ENCODE results near the gene VARS2. TPM values are rescaled to one million over a fixed set of nuclear protein-coding genes. Genes with fewer than 3 reads are reported as not detected.
A peak's percentile ranks its signal among the peaks of the same experiment; 100 is the strongest.

VARS2 gene
- total RNA-seq, 4 donors from 2014 or later, result 13.1 to 64.7 (median 25.8) TPM

GRCh38 chr6:30938730-30939129 is 24.7 kb downstream of the VARS2 start:
- no peak overlapping the region for H3K27ac ChIP-seq
- intact Hi-C loops (cut with DNase I; ENCODE audit: low total_unique reads), result no loop called here

GRCh38 chr6:30939473-30939872 is 25.4 kb downstream of the VARS2 start:
- Histone ChIP-seq H3K27ac (no peak overlapping the region), H3K4me1 (no peaks in the 10 kb centered on the region), H3K27me3 (peaks cover 39% of the 10 kb centered on the region), H3K36me3 (no peaks in the 10 kb centered on the region), H3K4me3 (no peak overlapping the region), H3K9me3 (no peaks in the 10 kb centered on the region)
- in situ Hi-C loops (cut with MboI; ENCODE audit: low pct_ligation_motif_present in 1 of 4, low pct_unique_long_range_greater_than_20kb in 1 of 4, low sequenced_read_pairs in 3 of 4) (loop anchor here in 2 of 4 donors (10.0 to 25.0 kb wide), 2 partner anchors 105 to 123 kb away; no protein-coding TSS in a partner anchor), intact Hi-C loops (cut with DNase I; ENCODE audit: low total_unique reads) (no loop called here)
- no peak for DNase-seq
- TF ChIP-seq CTCF (IDR thresholded peaks at IDR 0.05) (no peak), POLR2A (IDR thresholded peaks at IDR 0.05) (no peak), POLR2AphosphoS5 (IDR thresholded peaks at IDR 0.05) (no peak), EP300 (IDR thresholded peaks at IDR 0.05; ENCODE audit: low read depth) (no peak)
- 58% methylated on average over 3 of the region's 3 CpGs; no CpG with 5 or more reads in 1 of the 2 donors for WGBS, 2 donors (ENCODE audit: low coverage in 1 of 2)

More at GRCh38 chr6:30938730-30939129, 24.7 kb downstream of the VARS2 start:
- Histone ChIP-seq H3K4me3 (no peak overlapping the region), H3K27me3 (peaks cover 31% of the 10 kb centered on the region), H3K4me1 (no peaks in the 10 kb centered on the region), H3K9me3 (no peaks in the 10 kb centered on the region), H3K36me3 (no peaks in the 10 kb centered on the region)
- no peak for TF ChIP-seq POLR2A (IDR thresholded peaks at IDR 0.05)
- in situ Hi-C loops (cut with MboI; ENCODE audit: low pct_ligation_motif_present in 1 of 4, low pct_unique_long_range_greater_than_20kb in 1 of 4, low sequenced_read_pairs in 3 of 4), result loop anchor here in 2 of 4 donors (10.0 to 25.0 kb wide), 2 partner anchors 106 to 124 kb away; no protein-coding TSS in a partner anchor
- 77% methylated on average over 4 of the region's 4 CpGs; no CpG with 5 or more reads in 1 of the 2 donors for WGBS, 2 donors (ENCODE audit: low coverage in 1 of 2)
- no peak for DNase-seq

GRCh38 chr6:30940361-30940986 is 26.4 kb downstream of the VARS2 start, which contains the start of gene MUCL3:
Gene MUCL3 (plus strand): TSS chr6:30940973. CDS start chr6:30941000, 27 bp downstream.
- H3K9me3 ChIP-seq, result no peaks in the 10 kb centered on the region
- in situ Hi-C loops (cut with MboI; ENCODE audit: low pct_ligation_motif_present in 1 of 4, low pct_unique_long_range_greater_than_20kb in 1 of 4, low sequenced_read_pairs in 3 of 4), result loop anchor here in 1 of 4 donors (25.0 kb wide), 1 partner anchor 122 kb away; no protein-coding TSS in a partner anchor
- TF ChIP-seq POLR2A (IDR thresholded peaks at IDR 0.05) (no peak), POLR2AphosphoS5 (IDR thresholded peaks at IDR 0.05) (no peak), CTCF (IDR thresholded peaks at IDR 0.05) (no peak), EP300 (IDR thresholded peaks at IDR 0.05; ENCODE audit: low read depth) (no peak)
- peaks cover 41% of the 10 kb centered on the region for H3K27me3 ChIP-seq
- H3K4me3 ChIP-seq, result no peak within 1 kb of the TSS
- H3K27ac ChIP-seq, result no peak within 1 kb of the TSS
- peak; percentile 37 for DNase-seq
- 34 to 59% methylated on average over 5 to 16 of the region's 16 CpGs for WGBS, 2 donors (ENCODE audit: low coverage in 1 of 2)
- H3K4me1 ChIP-seq, result no peaks in the 10 kb centered on the region
- H3K36me3 ChIP-seq, result no peaks in the 10 kb centered on the region
- intact Hi-C loops (cut with DNase I; ENCODE audit: low total_unique reads), result no loop called here

- no peaks in the 10 kb centered on the region for H3K4me1 ChIP-seq
- H3K27me3 ChIP-seq, result peaks cover 41% of the 10 kb centered on the region
- H3K9me3 ChIP-seq, result no peaks in the 10 kb centered on the region
- H3K27ac ChIP-seq, result no peak overlapping the region
- intact Hi-C loops (cut with DNase I; ENCODE audit: low total_unique reads), result no loop called here
- no peak overlapping the region for H3K4me3 ChIP-seq
- in situ Hi-C loops (cut with MboI; ENCODE audit: low pct_ligation_motif_present in 1 of 4, low pct_unique_long_range_greater_than_20kb in 1 of 4, low sequenced_read_pairs in 3 of 4), result loop anchor here in 1 of 4 donors (25.0 kb wide), 1 partner anchor 120 kb away; no protein-coding TSS in a partner anchor
- TF ChIP-seq CTCF (IDR thresholded peaks at IDR 0.05) (peak in 4 of 5 experiments; percentile 22 to 50 (median 28)), EP300 (IDR thresholded peaks at IDR 0.05; ENCODE audit: low read depth) (no peak)
- DNase-seq, result peak; percentile 76
- WGBS, 2 donors (ENCODE audit: low coverage in 1 of 2), result 13% methylated on average over 15 of the region's 15 CpGs; no CpG with 5 or more reads in 1 of the 2 donors
- H3K36me3 ChIP-seq, result no peaks in the 10 kb centered on the region
These were observed 28.5 kb downstream of the VARS2 start for GRCh38 chr6:30942338-30943060.
